ENCODE results near the gene HSPG2. TPM values are rescaled to one million over a fixed set of nuclear protein-coding genes. Genes with fewer than 3 reads are reported as not detected.

Gene HSPG2
- total and polyA plus RNA-seq, 2 of the 13 experiments (the other 11 are each of a cell fraction or from before 2014, with no cell fraction given): 9.1 to 13.1 TPM

DNA sequence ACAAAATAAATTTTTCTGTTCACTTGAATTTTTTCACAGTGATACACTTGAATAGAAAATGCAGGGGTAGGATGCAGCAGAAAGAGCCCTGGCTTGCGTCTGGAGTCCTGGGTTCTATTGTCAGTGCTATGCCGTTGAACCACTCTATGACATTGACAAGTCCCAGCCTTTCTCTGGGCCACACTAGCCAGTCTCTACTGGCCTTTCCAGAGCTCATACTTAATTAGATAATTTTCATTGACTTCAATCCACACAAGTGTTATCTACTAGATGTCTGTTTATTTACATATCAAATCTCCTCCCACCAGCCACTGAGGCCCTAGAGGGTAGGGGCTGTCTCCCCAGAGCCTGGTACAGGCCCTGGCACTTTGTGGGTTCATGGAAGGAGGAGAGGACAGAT is 24.2 kb upstream of the HSPG2 start:
- FAIRE-seq (no peak), DNase-seq (ENCODE audit: low spot score) (no peak), ATAC-seq (no peak)
- Histone ChIP-seq H3K36me3 (replicated peaks in 1 of 2; ENCODE audit: control insufficient read depth in 1 of 2, insufficient read depth in 2 of 2, low read length in 2 of 2) (no peaks in the 10 kb centered on the region), H3K9me3 (ENCODE audit: low read length) (no peaks in the 10 kb centered on the region), H3K4me1 (ENCODE audit: insufficient read depth, low read length) (peaks cover 50% of the 10 kb centered on the region), H2AFZ (ENCODE audit: low read length) (no peak overlapping the region), H3K4me2 (ENCODE audit: low read depth, low read length) (no peak overlapping the region), H3K27ac (ENCODE audit: extremely low read length, insufficient read depth, low read length) (no peak overlapping the region), H3K79me2 (ENCODE audit: insufficient read depth, low read length) (no peaks in the 10 kb centered on the region), H3K27me3 (ENCODE audit: control insufficient read depth in 1 of 2, insufficient read depth in 2 of 2, low read length in 2 of 2) (no peaks in the 10 kb centered on the region), H3K9ac (ENCODE audit: insufficient read depth, low read depth, low read length) (no peak overlapping the region), H4K20me1 (ENCODE audit: insufficient read depth, low read length) (no peaks in the 10 kb centered on the region), H3K4me3 (replicated peaks in 1 of 3; ENCODE audit: insufficient read depth in 1 of 3, low read depth in 2 of 3, low read length in 3 of 3) (no peak overlapping the region)
- intact Hi-C loops (cut with micrococcal nuclease; ENCODE audit: unreplicated experiment): no loop called here
- CTCF ChIA-PET (ENCODE audit: low intra/inter-chr PET ratio, low total read pairs): no interaction called here
- no TSS peak for BruUV-seq (replicated peaks)
- POLR2A ChIA-PET: interaction anchor here (1.4 kb wide), 1 partner anchor 10 kb away, joined by 6 read pairs; no protein-coding TSS in a partner anchor
- TF ChIP-seq, protein P1, sequence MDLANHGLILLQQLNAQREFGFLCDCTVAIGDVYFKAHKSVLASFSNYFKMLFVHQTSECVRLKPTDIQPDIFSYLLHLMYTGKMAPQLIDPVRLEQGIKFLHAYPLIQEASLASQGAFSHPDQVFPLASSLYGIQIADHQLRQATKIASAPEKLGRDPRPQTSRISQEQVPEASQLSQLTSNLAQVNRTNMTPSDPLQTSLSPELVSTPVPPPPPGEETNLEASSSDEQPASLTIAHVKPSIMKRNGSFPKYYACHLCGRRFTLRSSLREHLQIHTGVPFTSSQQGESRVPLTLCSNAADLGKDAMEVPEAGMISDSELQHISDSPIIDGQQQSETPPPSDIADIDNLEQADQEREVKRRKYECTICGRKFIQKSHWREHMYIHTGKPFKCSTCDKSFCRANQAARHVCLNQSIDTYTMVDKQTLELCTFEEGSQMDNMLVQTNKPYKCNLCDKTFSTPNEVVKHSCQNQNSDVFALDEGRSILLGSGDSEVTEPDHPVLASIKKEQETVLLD (CRISPR knock-in tag; IDR thresholded peaks at IDR 0.05; ENCODE audit: low read depth): no peak
- TF ChIP-seq ZBTB21 (CRISPR knock-in tag; IDR thresholded peaks at IDR 0.05) (no peak), ZNF614 (CRISPR knock-in tag; IDR thresholded peaks at IDR 0.05; ENCODE audit: borderline replicate concordance) (no peak), ZNF382 (CRISPR knock-in tag; IDR thresholded peaks at IDR 0.05; ENCODE audit: borderline replicate concordance) (no peak), ZNF333 (CRISPR knock-in tag; IDR thresholded peaks at IDR 0.05; ENCODE audit: borderline replicate concordance) (no peak), DR1 (CRISPR knock-in tag; IDR thresholded peaks at IDR 0.05) (no peak)
- in situ Hi-C loops (cut with HindIII; ENCODE audit: extremely low pct_ligation_motif_present, low pct_unique_long_range_greater_than_20kb): loop anchor here (10.0 kb wide), 1 partner anchor 257 kb away; no protein-coding TSS in a partner anchor
- 6% methylated on average over 2 of the region's 2 CpGs for WGBS (ENCODE audit: low lambda C conversion rate)
